GM19395 (cell line): ENCODE results near the gene AUTS2.

ENCODE experiments used
- ATAC-seq: cut with Tn5 transposase; IDR thresholded peaks from one replicate; pipeline ENCODE4 v1.9.1; 2021; ENCODE audit warnings: mild to moderate bottlenecking, moderate library complexity; ENCODE audit not compliant: unreplicated experiment

The AUTS2 gene

DNA sequence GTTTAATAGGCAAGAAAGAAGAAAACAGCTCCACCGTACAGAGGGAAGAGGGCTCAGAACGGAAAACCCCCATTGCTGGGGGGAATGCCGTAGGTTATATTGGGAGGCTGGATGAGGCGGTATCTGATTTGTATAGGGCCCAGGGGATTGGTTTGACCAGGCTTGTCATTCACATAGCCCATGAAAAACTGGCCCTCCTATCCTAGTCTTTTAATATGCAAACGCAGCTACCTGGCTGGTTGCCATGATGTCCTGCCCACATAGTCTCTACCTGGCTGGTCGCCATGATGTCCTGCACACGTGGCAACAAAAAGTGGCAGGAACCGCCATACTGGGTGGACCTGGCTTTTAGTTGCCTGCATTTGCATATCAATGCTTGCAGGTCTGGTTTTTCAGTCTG, 84.7 kb downstream of the AUTS2 start:
- ATAC-seq = no peak

DNA sequence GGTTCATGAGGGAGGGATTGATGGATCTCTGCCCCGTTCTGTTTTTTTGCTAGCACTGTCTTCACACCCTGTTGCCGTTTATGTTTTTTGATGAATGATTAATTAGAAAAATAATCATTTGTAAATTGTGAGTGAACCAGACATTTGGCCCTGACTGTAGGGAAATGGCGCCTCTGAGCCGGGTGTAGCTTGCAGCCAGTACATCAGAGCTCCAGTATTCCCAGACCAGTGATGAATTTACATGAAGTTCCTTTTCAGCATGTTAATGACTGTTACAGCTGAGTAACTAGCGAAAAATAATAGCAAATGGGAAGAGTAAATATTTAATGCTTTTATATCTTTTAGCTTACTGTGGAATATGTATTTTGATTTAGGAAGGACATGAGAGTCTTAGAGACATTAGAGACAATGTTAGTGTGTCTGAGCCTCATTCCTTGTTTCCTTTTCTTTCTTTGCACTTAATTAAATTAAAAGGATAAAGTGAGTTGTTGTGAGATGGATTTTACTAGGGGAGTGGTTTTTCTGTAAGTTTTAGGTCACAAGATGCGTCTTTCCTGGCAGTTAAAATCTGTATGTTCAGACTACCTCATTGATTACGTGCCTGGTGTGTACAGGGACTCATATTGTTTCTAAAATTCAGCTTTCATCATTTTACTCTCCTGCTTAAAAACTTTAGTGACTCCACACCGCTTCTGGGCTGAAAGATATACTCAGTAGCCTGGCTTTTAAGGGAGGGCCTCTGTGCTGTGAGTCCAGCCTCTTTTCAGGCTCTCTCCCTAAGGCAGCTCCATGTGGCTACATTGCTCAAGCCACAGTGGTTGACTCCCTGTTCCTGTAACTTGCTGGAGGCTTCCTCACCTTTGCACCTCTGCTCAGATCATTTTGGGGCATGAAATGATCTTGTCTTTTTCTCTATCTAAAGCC, 86.4 kb downstream of the AUTS2 start:
- ATAC-seq = no peak

DNA sequence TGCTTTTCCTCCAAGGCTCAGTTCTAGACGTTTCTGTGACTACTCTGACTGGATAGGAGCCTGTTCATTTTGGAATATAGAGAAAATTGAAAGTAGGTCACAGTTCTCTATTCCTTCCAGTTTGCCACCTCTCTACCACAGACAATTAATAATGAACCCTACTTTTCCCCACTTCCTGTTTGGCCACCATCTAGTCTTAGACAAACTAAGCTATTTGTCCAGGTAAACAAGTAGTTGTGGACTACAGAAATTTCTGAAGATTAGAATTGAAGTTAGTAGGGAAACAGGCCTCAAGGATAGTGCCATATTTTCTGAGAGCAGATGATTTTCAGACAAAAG, 87.0 kb downstream of the AUTS2 start:
- ATAC-seq = no peak

DNA sequence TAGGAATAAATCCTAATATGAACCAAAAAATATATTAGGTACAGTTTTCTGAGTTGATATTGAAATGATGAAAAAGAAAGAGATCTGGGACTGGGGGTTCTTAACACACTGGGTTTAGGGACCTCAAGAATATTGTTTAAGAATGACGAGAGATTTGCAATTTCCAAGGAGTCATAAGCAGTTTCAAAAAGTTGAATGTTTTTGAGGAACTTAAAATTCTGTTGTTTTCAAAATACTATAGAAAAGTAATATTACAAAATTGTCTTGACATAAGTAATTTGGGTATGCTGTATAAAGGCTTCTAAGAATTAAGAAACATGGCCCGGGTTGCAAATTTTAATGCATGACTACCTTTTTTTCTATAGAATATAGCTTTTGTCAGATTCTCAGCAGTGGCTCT, 88.1 kb downstream of the AUTS2 start:
- no peak for ATAC-seq

DNA sequence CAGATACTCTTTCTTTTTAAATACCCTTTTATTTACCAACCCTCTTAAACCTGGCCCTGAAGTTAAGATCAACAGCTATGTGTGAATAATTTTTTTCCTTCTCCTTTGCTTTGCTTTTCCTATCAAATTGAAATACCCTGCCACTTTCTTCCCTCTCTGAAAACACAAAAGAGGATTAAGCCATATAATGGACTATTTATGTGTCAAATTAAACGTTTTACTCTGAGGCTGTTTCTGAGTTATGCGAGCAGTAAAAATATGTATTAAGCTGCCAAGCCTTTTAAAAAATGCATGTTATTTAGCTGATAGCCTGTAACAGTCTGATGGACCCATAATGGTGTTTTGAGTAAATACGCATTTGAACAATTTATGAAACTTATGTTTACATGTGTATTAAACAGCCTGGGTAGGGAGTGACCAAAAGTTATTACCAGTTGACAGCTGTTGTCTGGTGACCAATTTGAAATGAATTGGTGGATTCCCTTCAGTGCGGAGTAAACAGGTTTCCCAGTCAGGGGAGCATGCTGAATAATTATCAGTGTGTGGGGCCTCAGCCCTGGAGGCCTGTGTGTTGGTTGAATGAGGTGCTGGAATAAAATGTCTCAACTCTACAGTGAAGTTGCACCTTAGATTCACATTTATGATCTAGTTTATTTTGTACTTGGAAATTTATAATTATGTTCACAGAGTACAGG, 89.6 kb downstream of the AUTS2 start:
- no peak for ATAC-seq

DNA sequence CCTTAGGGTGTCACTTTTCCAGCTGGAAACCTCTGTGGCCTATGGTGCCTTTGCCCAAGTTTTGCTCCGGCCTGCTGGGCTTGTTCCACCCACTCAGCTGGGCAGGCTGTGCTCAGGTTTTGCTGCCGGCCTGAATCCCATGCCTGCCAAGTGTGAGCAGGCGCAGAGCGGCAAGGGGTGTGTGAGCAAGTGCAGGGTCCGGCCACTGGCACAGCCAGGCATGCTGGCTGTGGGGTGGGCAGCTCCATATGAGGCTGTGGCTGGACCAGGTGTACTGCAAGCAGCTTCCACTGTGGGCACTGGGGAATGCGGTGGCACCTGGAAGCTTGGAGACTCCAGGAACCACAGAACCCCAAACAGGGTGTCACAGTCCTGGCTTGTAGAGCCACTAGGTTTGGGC, 92.1 kb downstream of the AUTS2 start:
- ATAC-seq = no peak

DNA sequence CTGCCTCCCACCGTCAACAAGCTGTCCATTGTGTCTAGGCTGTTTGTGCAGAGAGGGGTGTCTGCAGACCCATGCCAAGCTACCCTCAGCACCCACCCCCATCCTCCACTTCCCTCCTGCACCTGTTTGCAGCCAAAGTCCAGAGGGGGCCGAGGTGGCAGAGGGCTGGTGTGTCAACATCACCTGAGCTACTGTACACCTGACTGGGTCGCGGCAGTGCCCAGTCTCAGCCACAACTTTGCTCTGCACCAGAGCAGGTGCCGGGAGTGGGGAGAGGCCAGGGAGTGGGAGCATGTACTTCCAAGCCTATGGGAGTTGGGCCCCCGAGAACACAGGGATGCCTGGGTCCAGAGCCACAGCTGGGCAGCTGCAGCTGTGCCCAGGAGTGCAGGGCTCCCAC, 93.1 kb downstream of the AUTS2 start:
- ATAC-seq = no peak

DNA sequence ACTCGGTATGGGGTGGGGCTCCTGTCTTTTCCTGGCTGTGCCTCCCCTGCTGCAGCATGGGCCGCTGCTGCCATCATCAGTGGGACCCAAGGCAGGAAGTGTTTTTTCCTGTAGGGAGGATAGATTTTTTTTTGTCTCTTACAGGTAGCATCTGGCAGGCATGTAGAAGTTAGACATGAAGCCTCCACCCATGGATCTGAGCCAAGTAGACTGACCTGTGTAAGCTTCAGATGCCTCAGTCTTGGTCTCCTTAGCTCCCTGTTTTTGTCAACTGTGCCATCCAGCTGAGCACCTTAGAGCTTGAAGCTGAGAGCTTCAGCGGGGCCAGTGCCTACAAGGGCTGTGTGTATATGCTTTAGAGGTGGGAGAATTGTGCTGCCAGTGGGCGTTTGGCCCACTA, 93.5 kb downstream of the AUTS2 start:
- no peak for ATAC-seq

DNA sequence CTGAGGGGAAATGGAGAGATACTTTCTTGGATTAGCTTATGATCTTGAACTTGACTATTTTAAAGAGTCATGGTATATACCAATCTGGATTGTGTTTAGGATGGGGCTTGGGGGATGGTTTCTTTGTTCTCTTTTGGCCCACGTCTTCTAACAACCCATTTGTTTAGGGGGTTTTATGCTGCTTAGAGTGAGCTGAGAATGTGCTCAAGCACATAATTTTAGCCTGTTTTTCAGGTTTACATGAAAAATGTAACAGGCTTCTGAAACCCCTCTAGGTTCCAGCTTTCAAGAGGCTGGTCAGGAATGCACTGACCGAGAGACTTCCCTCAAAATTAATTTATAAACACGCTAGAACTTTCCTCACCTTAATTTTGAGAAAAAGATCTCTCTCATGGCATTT, 94.3 kb downstream of the AUTS2 start:
- ATAC-seq = no peak

DNA sequence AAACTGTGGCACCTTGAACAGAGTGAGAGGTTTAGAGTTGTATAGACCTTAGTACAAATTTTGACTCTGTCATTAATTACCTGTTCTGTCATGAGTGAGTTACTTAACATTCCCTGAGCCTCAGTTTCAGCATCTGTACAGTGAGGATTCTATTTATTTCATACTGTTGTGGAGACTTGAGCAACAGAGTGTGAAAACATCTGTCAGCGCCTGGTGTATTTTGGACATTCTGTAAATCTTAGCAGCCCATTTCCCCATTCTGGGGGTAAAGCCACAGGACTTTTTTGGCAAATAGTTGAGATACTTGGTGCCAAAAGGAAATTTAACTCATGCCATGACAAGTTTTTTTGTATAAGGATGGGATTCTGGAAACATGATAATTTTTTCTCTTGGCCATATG, 94.8 kb downstream of the AUTS2 start:
- no peak for ATAC-seq

DNA sequence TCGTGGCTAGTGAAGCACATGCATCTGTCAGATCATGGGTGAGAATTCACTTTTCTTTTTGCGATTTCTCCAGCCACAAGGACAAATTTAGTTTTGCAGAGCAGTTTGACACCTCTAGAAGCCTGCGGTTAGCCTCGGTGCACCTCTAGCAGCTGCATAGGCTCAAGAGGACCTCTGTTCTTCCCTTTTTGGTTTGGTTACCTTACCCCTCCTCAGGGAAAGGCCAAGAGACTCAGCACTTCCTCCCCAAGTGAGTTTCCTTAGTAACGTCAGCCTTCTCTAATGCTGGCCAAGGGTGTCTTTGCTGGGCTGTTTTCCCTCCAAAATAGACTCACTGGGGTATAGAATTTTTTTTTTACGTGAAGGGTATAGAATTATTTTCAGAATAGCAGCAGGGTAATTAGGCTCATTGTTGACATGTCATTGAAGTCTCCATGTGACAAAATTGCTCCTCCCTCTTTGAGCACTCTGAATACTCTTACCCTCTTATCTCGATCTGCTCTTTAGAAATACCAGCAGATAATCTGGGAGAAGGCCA, 97.8 kb downstream of the AUTS2 start:
- peak; percentile 89 for ATAC-seq

DNA sequence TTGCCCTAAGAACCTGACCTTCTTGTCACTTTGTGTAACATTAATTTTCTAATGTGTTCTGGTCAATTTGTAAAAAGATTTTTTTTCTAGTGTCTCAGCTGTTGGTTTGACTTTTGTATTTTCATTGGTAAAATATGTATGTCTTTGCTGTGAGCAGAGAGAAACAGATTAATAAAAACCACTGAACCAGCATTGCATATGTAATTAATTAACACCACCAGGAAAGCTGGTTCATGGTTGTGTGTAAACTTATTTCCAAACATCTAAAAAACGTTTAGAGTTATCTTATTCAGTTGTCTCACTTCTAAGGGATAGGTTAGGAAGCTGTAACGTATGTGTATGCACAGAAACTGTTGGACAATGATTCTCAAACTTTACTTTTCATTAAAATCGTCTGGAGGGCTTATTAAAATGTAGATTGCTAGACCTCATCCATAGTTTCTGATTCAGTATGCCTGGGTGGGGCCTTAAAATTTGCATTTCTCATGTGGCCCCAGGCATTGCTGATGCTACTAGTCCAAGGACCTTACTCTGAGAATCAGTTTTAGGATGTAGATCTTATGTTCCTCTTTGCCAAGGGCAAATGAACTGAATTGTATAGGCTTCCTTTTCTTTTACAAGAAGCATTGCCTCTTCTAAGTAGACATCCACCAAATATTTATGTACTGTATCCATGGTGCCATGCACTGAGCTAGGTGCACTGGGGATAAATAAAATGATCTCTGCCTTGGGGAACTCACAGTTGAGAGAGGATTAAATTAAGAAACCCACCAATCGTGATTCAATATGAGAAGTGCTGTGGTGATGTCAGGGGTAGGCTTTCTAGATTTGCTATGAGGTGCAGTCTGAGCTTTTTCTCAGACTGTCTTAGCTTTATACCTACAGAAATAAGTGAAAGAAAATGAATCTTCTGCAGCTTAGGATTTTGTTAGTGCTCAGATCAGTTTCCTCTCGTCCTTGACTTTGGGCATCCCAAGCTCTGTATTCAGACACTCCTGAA, 98.7 kb downstream of the AUTS2 start:
- no peak for ATAC-seq

DNA sequence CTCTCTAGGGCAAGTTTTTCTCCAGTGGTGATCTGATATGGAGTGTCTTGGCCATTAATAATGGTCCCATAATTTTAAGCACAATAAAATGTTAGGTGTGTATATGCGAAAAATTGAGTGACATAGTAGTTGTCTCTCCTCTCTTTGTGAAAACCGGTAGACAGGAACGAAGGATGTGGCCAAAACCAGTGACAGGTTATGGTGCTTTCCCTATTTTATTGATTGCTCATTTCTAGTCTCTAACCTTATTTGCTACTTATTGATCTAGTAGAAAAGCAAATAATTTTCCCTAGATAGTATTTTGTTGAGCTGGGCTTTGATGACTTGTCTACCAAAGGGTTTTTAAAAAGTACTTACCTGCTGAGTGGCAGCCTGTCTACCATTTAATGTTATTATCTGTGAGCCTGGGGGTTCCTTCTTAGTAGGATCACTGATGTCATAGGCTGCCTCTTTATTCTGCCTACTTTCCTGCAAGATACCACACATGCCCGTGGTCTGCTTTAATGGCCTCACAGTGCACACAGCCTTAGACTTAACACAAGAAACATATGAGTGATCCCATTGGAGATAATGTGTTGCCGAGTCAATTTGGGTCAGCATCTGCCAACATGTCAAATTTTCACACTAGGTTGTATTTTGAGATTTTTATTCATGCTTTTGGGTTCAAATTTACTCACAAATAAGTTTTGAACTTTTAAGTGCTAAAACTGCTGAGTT, 100.0 kb downstream of the AUTS2 start:
- no peak for ATAC-seq

DNA sequence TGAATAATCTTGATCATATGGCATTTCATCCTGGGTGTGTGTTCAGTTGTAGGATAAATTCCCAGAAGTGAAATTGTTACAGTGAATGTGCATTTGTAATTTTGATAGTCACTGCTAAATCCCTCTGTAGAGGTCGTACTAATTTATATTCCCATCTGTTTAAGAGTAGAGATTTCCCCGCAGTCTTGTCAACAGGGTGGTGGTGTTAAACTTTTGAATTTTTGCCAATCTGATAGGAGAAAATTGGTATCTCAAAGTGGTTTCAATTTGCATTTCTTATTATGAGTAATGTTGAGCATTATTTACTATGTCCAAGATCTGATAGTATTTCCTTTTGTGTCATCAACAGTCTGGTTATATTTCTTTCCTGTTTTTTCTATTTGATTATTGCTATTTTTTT, 101.7 kb downstream of the AUTS2 start:
- no peak for ATAC-seq

DNA sequence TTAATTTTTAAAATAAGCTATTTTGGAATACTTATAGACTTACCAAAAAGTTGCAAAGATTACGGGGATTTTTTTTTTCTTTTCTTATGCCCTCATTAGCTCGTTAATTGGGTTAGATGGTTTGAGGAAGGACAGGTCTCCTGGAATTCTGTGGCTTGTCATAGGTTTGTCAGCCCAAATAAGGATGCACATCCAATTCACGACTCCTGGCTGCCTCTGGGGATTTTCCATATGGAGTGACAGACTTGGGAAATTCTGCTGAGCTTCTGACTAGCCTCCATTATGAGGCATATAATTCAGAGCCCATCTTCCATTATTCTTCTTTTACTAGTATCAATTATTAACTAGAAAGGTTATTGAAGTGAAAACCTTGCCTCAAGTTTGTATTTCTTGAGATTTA, 102.1 kb downstream of the AUTS2 start:
- no peak for ATAC-seq

DNA sequence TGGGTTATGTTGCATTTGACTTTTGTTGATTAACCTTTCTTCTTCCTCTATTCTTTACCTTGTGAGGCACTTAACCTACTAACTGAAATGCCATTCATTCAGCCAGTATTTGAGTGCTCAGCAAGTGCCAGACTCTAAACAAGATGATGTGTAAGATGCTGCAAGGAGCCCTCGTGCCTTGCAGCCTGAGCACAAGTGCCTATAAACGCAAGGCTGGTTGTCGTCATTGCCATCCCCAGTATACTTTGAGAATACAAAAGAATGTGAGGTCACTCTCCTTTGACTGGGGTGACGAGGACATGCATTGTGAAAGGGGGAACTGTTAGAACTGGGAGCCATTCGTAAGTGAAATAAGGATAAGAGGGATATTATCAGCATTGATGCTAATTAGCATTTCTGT, 103.0 kb downstream of the AUTS2 start:
- no peak for ATAC-seq

DNA sequence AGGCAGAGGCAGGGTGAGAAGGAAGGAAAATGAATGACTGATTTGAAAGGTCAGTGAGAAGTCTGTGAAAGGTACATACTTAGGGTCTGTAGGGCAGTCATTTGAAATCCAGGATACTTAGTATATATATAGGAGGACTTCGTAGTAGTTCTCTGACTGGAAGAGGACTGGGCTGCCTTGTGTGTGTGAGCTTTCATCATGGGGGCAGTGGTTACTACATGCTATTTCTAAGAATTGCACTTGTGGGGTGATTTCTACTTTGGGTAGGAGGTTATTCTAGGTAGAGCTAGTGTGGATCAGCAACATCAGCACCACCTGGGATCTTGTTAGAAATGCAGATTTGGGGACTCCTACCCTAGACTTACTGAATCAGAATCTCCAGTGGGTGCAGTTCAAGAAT, 104.1 kb downstream of the AUTS2 start:
- ATAC-seq = no peak

DNA sequence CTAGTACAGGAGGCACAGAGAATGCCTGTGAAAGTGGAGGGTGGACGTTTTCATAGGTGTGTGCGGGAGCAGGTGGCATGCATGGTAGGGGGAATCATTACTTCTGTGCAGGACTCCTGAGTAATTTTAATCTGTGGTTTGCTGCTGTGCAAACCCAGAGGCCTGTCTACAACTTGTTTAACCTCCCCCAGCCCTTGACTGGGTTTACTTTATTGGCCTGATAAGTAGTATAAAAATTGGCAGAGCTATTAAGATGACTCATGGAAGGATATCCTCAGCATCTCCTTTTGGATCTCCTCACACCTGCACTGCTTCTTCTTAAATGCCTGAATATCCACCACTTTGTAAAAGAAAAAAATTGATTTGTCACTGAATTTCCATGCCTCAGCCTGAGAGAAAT, 104.8 kb downstream of the AUTS2 start:
- no peak for ATAC-seq

DNA sequence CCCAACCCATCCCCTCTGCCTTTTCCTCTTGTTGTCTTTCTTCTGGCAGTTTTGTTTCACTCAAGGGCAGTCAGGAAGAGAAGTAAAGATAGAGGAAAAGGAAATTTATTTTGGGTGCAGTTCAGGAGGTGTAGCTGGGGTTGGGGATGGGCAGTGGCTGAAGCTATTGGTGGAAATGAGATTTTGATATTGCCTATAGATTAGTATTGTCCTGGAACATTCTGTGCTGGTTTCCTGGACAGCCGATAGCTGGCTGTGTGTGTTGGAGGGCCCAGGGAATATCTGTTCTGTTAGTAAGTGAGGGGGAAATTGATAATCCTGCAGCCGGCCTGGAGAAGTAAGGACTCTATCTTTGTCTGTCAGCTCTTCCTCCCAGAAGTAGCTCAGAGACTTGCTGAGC, 107.8 kb downstream of the AUTS2 start:
- no peak for ATAC-seq

DNA sequence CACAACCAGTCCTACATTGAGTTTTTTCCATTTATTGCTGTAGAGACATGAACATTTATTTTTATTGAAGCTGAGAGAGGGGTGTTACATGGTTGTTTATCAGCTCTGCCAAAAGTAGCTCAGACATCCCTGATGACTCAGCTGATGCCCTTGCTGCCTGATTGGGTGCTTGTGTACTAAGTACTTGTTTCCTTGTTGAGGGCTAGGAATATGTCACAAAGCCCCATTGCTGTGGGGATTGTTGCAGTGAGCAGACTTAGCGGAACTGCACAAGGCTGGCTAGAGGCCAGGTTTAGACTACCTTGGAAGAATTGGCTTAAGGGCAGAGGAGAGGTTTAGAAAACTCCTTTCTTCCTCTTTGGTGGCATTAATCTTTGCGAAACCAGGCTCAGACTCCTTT, 110.6 kb downstream of the AUTS2 start:
- no peak for ATAC-seq
